SK-N-SH treated with all-trans-retinoic acid at 6 μM for 48 hours (cell line): ENCODE results near the gene GREB1.

Source experiments
- ATAC-seq: fragments of 200-7000 bp; cut with Tn5 transposase; 3 replicates; pipeline ENCODE4 v1.9.1; 2020; ENCODE audit warnings: mild to moderate bottlenecking, moderate library complexity
- ARNTL ChIP-seq: fragments of 450-650 bp; formaldehyde crosslinking; IDR thresholded peaks from 2 replicates; pipeline ENCODE4 v1.5.0; 2020; ENCODE audit warnings: low read depth, mild to moderate bottlenecking, moderate library complexity, borderline replicate concordance
- BACH2 ChIP-seq: fragments of 250-450 bp; sonication (Bioruptor Pico); IDR thresholded peaks from 2 replicates; pipeline ENCODE4 v1.9.0; 2021; ENCODE audit warnings: mild to moderate bottlenecking, borderline replicate concordance
- CREB5 ChIP-seq: fragments of 250-450 bp; sonication (Bioruptor Pico); IDR thresholded peaks from 2 replicates; pipeline ENCODE4 v1.5.1; 2020; ENCODE audit warnings: low read depth, mild to moderate bottlenecking, moderate library complexity
- CSRNP3 ChIP-seq: fragments of 250-450 bp; sonication (Bioruptor Pico); IDR thresholded peaks from 2 replicates; pipeline ENCODE4 v1.5.1; 2021; ENCODE audit warnings: mild to moderate bottlenecking, moderate library complexity
- ESRRG ChIP-seq: fragments of 250-450 bp; sonication (Bioruptor Pico); IDR thresholded peaks from 2 replicates; pipeline ENCODE4 v1.6.1; 2021; ENCODE audit warnings: mild to moderate bottlenecking
- GLIS3 ChIP-seq: fragments of 250-450 bp; sonication (Bioruptor Pico); IDR thresholded peaks from 2 replicates; pipeline ENCODE4 v1.5.0; 2020; ENCODE audit warnings: mild to moderate bottlenecking, moderate library complexity
- OSR1 ChIP-seq: fragments of 250-450 bp; sonication (Bioruptor Pico); IDR thresholded peaks from 2 replicates; pipeline ENCODE4 v1.8.0; 2022; ENCODE audit warnings: moderate library complexity, mild to moderate bottlenecking, inconsistent platforms
- PATZ1 ChIP-seq: fragments of 250-450 bp; sonication (Bioruptor Pico); IDR thresholded peaks from 2 replicates; pipeline ENCODE4 v1.8.0; 2020; ENCODE audit warnings: mild to moderate bottlenecking, moderate library complexity, borderline replicate concordance
- POU6F1 ChIP-seq: fragments of 250-450 bp; sonication (Bioruptor Pico); IDR thresholded peaks from 2 replicates; pipeline ENCODE4 v1.8.0; 2021; ENCODE audit warnings: low read depth, mild to moderate bottlenecking, moderate library complexity, borderline replicate concordance
- PPARA ChIP-seq: fragments of 250-450 bp; sonication (Bioruptor Pico); IDR thresholded peaks from 2 replicates; pipeline ENCODE4 v1.5.0; 2020; ENCODE audit warnings: mild to moderate bottlenecking, borderline replicate concordance
- RARB ChIP-seq: fragments of 250-450 bp; sonication (Bioruptor Pico); IDR thresholded peaks from 2 replicates; pipeline ENCODE4 v1.8.0; 2021; ENCODE audit warnings: mild to moderate bottlenecking, moderate library complexity
- TCF4 ChIP-seq: fragments of 250-450 bp; sonication (Bioruptor Pico); IDR thresholded peaks from 2 replicates; pipeline ENCODE4 v1.8.0; 2021; ENCODE audit warnings: mild to moderate bottlenecking, moderate library complexity, borderline replicate concordance
- TSHZ2 ChIP-seq: fragments of 250-450 bp; sonication (Bioruptor Pico); IDR thresholded peaks from 2 replicates; pipeline ENCODE4 v1.5.0; 2020; ENCODE audit warnings: mild to moderate bottlenecking, moderate library complexity
- ZC3H10 ChIP-seq: fragments of 250-450 bp; sonication (Bioruptor Pico); IDR thresholded peaks from 2 replicates; pipeline ENCODE4 v1.5.1; 2021; ENCODE audit warnings: mild to moderate bottlenecking, moderate library complexity
- ZFP3 ChIP-seq: fragments of 250-450 bp; sonication (Bioruptor Pico); IDR thresholded peaks from 2 replicates; pipeline ENCODE4 v1.5.0; 2020; ENCODE audit warnings: mild to moderate bottlenecking, moderate library complexity
- ZFP30 ChIP-seq: fragments of 450-650 bp; formaldehyde crosslinking; IDR thresholded peaks from 2 replicates; pipeline ENCODE4 v1.5.0; 2022; ENCODE audit warnings: mild to moderate bottlenecking, moderate library complexity
- ZNF565 ChIP-seq: fragments of 450-650 bp; formaldehyde crosslinking; conservative IDR thresholded peaks from 2 replicates; pipeline ENCODE4 v1.5.0; 2020; ENCODE audit warnings: low read depth, mild to moderate bottlenecking, moderate library complexity
- ZNF8 ChIP-seq: fragments of 450-650 bp; formaldehyde crosslinking; IDR thresholded peaks from 2 replicates; pipeline ENCODE4 v1.5.0; 2020; ENCODE audit warnings: mild to moderate bottlenecking, moderate library complexity

GREB1 gene

GRCh38 chr2:11558214-11558886, 24.5 kb downstream of the GREB1 start:
- TF ChIP-seq TCF4 (CRISPR knock-in tag) (no peak), PPARA (CRISPR knock-in tag) (no peak), ESRRG (CRISPR knock-in tag) (no peak), ZC3H10 (CRISPR knock-in tag) (no peak), GLIS3 (CRISPR knock-in tag) (no peak), CSRNP3 (CRISPR knock-in tag) (no peak), ARNTL (no peak), CREB5 (no peak), ZFP30 (CRISPR knock-in tag) (no peak)
- TF ChIP-seq, all 23 proteins: peak for 0

GRCh38 chr2:11559066-11559785, 25.4 kb downstream of the GREB1 start:
- TF ChIP-seq TSHZ2 (CRISPR knock-in tag) = no peak
- no peak for TF ChIP-seq ZC3H10 (CRISPR knock-in tag)
- TF ChIP-seq ZFP3 = no peak
- no peak for TF ChIP-seq CREB5
- TF ChIP-seq PATZ1 (CRISPR knock-in tag) = no peak
- no peak for TF ChIP-seq ZNF565 (CRISPR knock-in tag)
- no peak for TF ChIP-seq ZNF8 (CRISPR knock-in tag)
- no peak for TF ChIP-seq BACH2 (CRISPR knock-in tag)
- TF ChIP-seq POU6F1 (CRISPR knock-in tag) = no peak
- no peak for TF ChIP-seq CSRNP3 (CRISPR knock-in tag)
- no peak for TF ChIP-seq ARNTL
- TF ChIP-seq RARB (CRISPR knock-in tag) = no peak
- no peak for TF ChIP-seq OSR1 (CRISPR knock-in tag)
- no peak for TF ChIP-seq ZFP30 (CRISPR knock-in tag)
- no peak for TF ChIP-seq PPARA (CRISPR knock-in tag)
- no peak for TF ChIP-seq TCF4 (CRISPR knock-in tag)
- TF ChIP-seq ESRRG (CRISPR knock-in tag) = no peak
- no peak for TF ChIP-seq GLIS3 (CRISPR knock-in tag)
- no peak for ATAC-seq

More at GRCh38 chr2:11558214-11558886, 24.5 kb downstream of the GREB1 start:
- peak; percentile 55; the same call in 1 of the 3 replicates for ATAC-seq
